Measurements from ENCODE around the gene SPIN1.

Gene SPIN1

GRCh38 chr9:88498880-88499279 is 110.6 kb downstream of the SPIN1 start:
- DNase-seq (ENCODE audit: low spot score) = no peak

DNA sequence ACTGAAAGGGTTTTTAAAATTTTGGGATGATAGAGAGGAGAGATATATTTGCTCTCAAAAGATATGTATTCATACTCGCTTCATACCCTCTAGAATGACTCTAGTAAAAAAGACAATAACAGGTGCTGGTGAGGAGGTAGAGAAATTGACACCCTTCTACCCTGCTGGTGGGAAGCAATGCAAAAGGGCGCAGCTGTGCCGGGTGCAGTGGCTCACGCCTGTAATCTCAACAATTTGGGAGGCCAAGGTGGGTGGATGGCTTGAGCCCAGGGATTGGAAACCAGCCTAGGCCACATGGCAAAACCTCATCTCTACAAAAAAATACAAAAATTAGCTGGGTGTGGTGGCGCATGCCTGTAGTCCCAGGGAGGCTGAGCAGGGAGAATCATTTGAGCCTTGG is 112.8 kb downstream of the SPIN1 start:
- DNase-seq (ENCODE audit: low spot score) = no peak

DNA sequence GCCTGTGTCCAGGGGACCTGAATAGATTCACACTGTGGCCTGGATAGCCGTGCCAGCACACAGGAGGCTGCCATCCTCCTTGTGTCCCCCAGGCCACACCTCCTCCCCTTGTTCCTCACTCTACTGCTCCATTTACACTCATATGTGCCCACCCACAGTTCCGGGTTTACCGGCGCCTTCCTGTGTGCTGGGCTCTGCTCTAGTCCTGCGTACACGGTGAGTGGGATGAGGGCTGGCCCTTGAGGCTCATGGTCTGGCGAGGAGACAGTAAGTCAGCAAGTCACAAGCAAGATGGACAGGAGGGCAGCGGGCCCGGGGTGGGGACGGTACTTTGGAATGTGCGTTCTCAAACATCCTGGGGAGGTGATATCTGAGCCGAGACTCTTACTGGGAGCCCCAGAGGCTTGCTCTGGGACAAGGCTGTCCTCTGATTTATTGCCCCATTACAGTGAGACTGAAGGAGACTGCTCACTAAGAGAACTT is 114.3 kb downstream of the SPIN1 start:
- no peak for DNase-seq (ENCODE audit: low spot score)

DNA sequence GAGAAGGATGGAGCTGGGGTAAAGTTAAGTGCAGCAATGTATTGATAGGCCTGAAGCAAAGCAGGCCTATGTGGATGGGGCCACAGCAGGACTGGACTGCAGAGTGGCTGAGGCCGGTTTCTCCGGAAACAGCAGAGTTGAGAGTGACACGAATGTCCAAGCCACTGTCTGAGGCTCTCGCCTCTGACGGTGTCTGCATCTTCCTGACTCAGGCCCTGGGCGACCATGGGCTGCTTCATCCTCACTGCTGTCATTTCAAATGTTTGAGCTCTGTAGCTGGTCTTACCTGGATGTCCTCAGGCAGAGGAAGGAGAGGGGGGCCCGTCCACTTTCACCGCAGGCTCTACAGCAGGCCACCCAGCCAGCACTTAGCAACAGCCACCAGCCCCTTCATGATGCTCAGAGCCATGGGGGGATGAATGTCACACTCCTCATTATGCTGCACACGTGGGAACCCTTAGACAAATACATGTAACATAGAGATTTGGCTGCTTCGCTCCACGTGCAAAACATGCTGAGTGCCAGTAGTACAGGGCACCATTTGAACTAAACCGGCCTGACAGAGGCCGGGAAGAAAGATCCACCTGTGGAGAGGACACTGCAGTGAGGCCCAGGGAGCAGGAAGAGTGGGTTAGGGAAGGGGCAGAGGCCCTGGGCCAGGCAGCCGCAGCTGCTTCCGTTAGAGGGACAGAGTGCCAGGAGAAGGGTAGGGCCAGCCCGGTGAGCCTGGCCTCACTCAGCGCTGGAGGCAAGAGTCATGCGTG is 115.0 kb downstream of the SPIN1 start:
- DNase-seq (ENCODE audit: low spot score) = no peak

DNA sequence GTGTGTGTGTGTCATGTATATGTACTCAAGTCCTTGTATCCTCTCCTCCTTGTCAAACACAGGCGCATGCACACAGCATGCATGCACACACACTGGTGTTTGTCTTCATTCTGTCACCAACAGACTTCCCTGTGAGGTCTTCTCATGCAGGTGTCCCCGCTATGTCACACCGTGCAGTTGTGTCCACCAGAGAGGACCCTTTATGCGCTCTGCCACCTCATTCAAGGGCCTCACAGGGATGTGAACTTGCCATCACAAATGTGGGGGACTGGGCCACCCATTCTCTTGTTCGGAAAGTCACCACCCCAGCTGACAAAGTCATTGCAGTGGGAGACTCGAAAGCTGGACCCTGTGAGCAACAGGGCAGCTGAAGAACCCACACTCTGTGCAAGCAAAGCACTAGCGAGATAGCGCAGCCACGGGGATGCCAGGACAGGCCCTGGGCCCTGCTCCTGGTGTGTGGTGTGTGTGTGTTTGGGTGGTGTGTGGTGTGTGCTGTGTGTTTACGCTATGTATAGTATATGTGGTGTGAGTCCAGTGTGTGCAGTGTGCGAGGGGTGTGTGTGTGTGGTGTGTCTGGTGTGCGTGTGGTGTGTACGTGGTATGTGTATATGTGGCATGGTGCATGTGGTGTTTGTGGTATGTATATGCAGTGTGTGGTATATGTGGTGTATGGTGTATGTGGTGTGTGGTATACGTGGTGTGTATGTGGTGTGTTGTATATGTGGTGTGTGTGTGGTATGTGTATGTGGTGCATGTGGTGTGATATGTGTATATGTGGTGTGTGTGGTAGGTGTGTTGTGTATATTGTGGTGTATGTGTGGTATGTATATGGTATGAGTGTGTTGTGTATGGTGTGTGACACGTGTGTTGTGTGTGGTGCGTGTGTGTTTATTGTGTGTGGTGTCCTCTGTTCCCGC is 115.9 kb downstream of the SPIN1 start:
- no peak for DNase-seq (ENCODE audit: low spot score)

DNA sequence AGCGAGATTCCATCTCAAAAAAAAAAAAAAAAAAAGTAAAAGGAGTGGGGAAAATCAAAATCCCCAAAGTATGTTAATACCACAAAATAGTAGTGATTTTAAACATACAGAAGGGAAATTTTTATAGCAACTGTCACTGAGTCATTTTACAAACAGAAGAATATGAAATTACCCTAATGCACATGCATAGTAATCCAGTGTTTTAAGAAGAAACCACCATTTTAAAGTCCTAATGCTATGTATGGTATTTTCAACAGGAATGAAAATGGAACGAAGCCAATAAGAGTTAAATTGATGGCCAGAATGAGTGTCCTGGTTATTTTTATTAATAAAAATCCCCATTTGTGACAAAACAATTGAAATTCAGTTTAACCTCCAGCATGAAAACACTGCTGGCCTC is 120.1 kb downstream of the SPIN1 start:
- DNase-seq (ENCODE audit: low spot score) = no peak

- DNase-seq (ENCODE audit: low spot score) = no peak
Observed at GRCh38 chr9:88511906-88512305, 123.7 kb downstream of the SPIN1 start.

- no peak for DNase-seq (ENCODE audit: low spot score)
Observed at GRCh38 chr9:88514247-88514646, 126.0 kb downstream of the SPIN1 start.

GRCh38 chr9:88521308-88521707 is 133.1 kb downstream of the SPIN1 start:
- DNase-seq (ENCODE audit: low spot score) = no peak

- no peak for DNase-seq (ENCODE audit: low spot score)
Observed at GRCh38 chr9:88522360-88522759, 134.1 kb downstream of the SPIN1 start.

- DNase-seq (ENCODE audit: low spot score) = no peak
Observed at GRCh38 chr9:88523056-88523455, 134.8 kb downstream of the SPIN1 start.

GRCh38 chr9:88524911-88525310 is 136.7 kb downstream of the SPIN1 start:
- DNase-seq (ENCODE audit: low spot score) = no peak

DNA sequence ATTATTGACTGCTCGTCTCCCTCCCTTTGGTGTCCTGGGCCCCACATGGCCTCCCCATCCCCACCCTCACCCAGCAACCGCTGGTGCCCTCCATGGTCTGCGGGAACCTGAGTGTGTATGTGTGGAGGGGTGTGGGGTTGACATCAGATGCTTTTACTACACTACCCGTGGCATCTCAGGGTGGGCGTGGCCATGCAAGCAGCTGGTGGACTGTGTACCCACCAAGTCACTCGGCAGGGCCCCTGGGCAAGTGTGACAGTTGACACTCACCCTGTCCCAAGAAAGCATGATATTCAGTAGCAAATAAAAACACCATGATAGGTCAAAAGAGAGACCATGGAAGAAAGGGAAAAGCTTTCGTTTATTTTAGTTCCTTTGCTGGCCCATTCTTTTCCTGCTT is 139.4 kb downstream of the SPIN1 start:
- no peak for DNase-seq (ENCODE audit: low spot score)
